NCI-H345 (cell line): Measurements from ENCODE around the gene DBNL.
A peak's percentile ranks its signal among the peaks of the same experiment; 100 is the strongest.

Experiments used
- DNase-seq: peaks from one replicate; lab custom pipeline; 2025; lab: John Stamatoyannopoulos, UW

DBNL gene

DNA sequence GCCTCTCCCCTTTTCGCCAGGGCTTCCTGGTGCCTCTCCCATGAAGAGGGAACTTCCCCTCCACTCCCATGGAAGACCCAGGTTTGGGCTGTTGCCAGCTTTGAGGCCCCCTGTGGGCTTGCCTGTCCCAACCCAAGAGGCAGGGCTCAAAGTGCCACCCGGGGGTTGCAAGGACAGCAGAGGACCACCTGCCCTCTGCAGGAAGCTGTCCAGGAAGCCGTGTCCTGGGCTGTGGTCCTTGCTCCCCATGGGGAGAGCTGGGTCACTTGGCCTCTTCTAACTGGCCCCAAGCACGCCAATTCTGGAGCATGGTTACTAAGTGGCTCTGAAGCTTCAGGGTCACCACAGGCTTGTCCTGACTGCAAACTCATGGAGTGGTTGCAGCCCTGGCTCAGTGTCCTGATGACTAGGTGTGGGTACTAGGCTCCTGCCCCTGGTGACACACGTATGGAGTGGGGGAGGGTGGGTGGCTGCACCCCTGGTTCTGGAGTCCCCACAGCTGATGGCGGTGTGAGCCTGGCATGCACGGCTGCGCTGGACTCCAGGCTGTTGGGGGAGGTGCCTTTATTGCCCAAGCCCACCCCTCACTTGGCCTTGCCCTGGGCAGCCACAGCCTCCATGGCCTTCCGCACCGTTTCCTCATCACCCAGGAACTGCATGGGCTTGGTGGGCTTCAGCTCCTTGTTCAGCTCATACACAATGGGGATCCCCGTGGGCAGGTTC lies 17.8 kb downstream of the DBNL start:
- DNase-seq = no peak

DNA sequence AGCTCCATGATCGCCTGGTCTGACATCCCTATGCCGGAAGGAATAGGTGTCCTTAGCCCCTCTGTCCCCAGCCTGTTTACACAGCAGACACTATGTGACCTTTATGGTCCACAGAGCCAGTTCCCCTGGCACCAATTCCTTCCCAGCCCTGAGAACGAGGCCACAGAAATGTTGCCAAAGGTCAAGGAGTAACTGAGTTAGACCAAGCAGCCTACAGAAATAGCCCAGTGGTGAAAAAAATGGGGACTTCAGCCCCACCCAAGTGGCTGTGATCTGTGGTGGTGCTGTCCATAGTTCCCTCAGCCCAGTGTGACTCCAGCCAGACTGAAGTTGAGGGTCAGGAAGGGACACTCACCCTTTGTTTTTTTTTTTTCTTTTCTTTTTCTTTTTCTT lies 18.4 kb downstream of the DBNL start:
- DNase-seq = no peak

DNA sequence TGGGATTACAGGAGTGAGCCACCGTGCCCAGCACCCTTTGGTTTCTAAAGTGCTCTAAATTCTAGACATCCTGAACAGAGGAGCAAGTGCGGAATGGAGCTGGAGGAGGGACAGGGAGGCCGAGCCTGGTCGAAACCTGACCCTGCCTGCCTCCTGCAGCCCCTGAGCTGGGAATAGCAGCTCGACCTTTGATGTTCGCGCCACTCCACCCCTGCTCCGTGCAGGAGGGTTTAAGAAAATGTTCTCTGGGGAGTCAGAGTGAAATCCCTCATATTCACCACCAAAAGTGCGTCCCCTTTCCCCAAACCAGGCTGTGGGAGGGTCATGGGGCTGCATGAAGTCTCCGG lies 19.0 kb downstream of the DBNL start:
- no peak for DNase-seq

DNA sequence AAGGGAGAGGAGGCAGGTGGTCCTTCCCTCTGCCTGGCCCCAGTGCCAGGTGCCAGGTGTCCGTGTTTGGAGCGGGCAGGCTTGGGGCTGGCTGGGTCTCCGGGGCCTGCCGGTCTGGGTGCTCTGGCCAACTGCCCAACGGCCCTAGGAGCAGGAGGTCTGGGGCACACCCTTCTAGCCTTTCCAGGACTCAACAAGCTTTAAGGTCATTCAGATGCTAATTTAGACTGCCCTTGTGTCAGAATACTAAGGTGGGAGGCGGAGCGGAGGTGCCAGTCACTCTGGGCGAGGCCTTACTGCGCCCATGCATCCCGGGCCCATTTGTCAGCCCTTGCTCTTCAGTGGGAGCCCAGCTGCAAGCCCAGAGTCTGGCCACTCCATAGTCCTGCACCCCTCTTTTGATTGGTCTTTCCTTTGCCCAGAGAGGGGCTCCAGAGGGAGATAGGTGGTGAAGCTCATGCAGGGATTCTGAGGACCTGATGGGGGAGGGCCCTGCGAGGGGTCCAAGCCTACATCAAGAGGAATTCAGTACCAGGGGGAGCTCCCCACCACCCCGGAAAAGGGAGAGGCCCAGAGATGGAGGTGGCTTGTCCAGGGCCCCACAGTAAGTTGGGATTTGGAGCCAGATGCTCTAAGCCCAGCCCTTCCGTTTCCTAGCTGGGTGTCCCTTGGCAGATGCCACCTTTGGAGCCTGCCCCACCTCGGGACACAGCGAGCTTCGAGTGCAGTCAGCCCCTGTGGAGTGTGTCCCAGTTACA lies 19.6 kb downstream of the DBNL start:
- DNase-seq = no peak

DNA sequence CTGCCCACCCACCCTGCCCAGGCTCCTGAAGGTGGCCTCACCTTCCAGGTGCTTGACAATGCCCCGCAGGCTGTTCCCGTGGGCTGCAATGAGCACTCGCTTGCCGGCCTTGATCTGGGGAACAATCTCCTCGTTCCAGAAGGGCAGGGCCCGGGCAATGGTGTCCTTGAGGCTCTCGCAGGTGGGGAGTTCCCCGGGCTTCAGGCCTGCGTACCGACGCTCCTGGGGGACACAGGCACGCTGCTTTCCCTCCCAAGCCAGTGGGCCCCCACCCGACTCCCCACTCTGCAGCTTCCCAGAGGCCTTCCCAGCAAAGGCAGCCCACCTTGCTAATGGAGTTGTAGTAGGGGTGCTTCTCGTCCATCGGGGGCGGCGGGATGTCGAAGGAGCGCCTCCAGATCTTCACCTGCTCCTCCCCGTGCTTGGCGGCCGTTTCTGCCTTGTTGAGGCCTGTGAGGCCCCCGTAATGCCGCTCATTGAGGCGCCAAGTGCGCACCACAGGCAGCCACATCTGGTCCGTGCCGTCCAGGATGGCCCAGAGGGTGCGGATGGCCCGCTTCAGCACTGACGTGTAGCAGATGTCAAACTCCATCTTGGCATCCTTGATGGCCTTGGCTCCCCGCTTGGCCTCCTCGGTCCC lies 20.4 kb downstream of the DBNL start:
- DNase-seq = no peak

DNA sequence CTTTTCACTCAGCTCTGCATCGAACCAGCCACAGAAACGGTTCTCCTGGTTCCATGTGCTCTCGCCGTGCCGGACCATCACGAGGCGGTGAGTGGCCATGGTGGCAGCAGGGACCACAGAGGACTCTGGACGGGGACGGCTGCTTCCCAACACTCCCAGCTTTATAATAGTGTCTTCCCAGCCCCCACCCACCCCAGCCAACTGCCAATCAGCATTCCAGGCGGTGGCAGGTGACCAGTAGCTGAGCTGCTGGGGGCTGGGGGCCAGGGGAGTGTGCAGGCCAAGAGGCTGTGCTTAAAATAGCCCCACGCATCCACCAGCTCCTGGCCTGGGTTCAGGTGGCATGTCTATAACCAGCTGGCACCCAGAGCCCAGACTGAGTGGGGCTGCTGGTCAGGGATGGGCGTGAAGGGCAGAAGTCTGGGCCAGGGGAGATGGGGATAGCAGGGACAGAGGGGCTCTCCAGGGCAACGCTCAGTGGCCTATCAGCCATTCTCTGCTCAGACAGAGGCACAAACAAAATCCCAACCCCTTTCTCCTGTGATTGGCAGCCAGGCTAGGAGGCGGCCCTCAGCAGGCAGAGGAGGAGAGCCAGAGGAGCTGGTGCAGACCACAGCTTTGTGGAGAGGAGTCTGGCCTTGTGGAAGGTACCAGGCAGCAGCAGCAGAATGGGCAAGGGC lies 21.1 kb downstream of the DBNL start, which contains the start of gene PGAM2:
PGAM2 (minus strand) TSS at position 137 of the 680 bp plus-strand sequence; CDS start at position 99, 38 bp downstream.
- no peak for DNase-seq

DNA sequence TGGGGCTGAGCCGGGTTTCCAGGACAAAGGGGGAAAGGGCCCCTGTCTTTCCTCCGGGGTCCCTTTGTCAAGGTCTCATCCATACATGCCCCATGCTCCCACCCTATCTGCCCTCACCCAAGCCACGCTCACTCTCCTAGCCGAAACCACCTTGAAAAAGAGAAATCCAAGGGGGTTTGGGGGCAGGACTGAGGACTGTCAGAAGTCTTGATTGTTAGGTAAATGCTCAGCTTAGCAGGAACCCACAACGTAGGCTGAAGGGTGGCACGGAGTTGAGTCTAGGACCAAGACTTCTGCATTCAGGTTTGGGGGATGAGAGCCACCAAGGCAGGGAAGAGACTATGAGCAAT lies 21.6 kb downstream of the DBNL start:
- DNase-seq = no peak

DNA sequence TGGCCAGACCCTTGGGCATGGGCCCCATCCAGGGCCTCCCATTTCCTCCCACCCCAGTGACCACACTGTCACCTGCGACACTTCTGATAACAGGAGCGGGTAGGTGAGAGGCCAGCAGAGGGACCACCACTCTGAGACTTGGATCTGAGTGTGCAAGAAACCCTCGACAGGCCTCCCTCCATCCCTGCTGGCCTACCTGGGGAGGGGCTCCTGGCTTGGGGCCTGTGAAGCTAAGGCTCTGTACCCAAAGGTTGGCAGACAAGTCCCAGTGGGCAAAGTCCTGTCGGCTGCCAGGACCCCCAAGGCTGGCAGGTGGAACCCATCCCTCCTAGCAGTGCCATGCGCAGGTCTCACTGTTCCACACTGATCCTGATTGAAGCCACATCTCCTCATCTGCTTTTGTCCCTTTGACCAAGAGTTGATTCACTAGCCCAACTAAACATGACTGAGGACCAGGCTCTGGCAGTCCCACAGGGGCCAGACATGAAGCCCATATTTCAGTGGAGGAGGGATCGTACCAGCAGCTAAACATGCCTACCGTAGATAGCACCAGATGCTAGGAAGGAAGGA lies 22.1 kb downstream of the DBNL start:
- DNase-seq = no peak

DNA sequence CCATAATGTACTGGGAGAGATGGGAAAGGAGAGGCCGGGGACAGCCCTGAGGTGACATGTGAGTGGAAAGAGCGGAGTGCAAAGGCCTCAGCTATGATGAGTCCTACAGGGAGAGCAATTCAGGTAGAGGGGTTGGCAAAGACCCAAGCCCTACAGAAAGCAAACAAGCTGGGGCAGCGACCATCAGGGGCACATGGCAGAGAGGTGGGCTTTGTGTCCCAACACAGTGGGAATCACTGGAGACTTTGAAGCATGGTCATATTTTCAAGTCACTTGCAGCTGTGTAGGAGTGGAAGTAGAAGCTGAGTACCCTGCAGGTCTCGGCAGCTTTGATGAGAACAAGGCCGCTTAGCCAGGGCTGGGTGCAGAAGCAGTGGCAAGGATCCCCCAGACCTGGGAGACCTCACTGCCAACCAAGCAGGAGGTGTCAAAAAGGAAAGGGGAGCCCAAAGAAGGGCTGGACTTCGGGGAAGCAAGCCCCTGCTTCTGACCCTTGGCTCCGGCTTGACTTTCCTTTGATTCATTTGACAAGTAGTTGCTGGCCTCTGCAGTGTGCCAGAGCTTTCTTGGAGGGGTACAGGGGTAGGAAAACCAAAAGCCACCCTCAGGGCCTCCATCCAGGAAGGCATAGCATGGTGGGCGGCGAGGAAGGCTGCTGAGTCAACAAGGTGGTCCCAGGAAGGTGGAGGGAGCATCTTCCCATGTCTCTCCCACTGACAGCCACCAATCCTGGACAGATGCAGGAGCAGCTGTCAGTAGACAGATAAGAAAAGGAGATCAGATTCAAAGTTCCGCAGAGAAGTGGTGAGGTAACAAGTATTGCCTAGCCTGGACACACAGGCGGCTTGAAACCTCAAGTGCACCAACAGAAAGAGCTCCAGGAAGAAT lies 22.8 kb downstream of the DBNL start:
- DNase-seq = no peak

DNA sequence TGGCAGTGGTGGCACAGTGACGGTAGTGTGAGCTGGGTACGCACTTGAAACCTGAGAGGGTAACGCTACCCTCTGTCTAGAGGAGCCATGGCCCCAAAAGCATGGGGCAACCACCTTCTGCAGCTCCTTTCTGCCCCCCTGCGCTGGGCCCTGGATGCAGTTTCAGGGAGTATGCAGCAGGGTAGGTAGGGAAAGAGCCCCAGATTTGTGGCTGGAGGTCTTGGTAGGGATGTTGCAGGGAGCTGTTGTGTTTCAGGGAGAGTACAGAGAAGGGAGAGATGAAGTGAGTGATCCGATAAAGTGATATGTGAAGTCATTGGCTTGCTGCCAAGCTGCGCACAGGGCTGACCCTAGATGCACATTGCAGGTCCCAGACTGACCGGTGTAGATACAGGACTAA lies 23.6 kb downstream of the DBNL start:
- DNase-seq = no peak

DNA sequence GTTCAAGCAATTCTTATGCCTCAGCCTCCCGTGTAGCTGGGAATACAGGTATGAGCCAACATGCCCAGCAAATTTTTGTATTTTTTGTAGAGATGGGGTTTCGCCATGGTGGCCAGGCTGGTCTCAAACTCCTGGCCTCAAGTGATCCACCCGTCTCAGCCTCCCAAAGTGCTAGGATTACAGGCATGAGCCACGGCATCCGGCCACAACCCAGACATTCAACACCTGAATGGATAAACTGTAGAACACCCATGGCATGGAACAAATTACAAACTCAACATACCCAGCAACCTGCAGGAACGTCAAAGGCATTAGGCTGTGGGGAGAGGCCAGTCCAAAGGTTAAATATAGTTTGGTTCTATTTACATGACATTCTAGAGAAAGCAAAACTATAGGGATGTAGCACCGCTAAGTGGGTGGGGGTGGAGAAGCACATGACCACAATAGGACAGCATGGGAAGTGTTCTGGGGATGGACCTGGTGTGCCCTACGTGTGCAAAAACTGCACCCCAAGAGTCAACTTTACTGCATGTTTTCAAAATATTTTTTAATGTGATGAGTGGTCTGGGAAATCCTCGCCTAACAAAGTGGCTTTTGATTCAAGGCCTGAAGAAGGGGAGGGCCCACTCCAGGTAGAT lies 27.3 kb downstream of the DBNL start:
- no peak for DNase-seq

DNA sequence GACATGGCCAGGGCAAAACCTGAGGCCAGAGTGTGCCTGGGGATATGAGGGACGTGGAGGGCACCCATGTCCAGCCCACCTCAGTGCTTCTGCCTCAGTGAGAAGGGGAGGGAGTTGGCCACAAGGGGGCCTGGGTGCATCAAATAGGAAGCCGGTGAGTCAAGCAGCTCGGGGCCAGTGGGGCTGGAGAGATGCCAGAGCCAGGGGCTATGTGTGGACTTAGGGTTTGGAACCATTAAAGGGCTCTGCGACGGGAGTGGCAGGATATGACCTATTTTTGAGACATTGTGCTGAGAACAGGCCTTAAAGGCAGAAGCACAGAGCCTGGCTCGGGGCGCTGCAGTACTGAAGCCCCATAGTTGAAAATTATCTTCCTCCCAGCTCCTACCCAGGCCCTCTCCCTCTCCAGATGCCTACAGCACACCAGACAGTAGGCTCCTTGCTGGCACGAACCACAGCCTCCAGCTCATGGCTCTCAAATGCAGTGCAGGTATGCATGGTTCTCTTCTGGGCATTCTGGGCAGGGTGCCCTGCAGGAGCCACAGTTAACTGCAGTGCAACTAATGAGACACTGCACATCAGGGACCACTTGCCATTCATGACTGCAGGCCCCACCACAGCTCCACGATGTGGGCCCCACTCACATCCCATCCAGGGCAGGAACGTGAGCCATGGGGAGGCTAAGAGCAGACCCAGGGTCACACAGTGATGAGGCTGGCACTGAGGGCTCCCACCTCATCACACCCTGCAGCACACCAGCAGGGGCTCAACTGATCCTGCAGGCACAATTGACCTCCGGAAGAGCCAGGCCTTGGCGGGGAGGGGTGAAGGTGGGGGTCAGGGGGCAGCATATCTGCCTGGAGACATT lies 28.1 kb downstream of the DBNL start:
- peak; percentile 39 for DNase-seq

DNA sequence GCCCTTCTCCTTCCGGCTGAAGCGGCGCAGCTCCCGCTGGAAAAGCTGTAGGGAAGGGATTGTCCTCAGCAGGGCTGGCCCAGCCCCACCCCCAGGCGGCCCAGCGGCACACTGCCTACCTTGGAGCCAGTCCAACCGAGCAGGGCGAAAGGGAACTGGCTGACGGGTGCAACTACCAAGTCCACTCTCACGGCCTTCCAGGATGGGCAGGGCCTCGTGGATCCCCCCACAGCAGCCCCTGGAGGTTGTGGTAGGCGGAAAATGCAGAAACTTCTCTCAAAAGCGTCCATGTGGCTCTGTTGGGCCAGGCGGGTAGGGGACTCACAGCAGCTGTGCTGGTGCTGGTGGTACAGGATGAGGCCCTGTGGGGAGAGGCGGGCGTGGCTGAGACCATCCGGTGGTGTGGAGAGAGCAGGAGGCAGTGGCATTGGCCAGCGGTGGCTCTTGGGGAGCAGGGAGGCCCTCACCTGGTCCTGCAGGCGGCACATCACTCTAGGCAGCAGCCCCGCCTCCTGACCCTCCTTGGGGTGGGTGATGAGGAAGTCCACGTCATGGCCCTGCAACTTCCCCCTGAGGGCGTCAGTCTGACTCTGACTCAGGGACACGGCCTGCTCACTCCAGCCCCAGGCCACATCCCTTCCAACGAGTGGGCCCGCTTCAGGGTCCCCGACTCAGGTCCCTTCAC lies 29.3 kb downstream of the DBNL start:
- no peak for DNase-seq

DNA sequence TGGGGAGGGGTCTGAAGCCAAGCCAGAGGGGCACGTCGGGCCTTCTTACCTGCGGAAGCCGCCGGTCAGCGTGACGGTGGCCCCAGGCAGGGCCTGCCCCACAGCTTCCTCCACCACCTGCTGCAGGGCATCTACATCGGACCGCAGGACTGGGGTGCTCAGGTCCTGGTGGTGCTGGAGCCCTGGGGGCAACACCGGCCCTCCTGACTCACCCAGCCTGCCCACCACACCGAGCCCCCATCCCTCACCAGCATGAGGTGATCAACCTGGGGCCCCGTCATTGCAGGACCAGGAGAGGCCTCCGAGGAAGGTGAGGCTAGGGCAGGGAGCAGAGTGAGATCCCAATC lies 29.8 kb downstream of the DBNL start:
- no peak for DNase-seq

DNA sequence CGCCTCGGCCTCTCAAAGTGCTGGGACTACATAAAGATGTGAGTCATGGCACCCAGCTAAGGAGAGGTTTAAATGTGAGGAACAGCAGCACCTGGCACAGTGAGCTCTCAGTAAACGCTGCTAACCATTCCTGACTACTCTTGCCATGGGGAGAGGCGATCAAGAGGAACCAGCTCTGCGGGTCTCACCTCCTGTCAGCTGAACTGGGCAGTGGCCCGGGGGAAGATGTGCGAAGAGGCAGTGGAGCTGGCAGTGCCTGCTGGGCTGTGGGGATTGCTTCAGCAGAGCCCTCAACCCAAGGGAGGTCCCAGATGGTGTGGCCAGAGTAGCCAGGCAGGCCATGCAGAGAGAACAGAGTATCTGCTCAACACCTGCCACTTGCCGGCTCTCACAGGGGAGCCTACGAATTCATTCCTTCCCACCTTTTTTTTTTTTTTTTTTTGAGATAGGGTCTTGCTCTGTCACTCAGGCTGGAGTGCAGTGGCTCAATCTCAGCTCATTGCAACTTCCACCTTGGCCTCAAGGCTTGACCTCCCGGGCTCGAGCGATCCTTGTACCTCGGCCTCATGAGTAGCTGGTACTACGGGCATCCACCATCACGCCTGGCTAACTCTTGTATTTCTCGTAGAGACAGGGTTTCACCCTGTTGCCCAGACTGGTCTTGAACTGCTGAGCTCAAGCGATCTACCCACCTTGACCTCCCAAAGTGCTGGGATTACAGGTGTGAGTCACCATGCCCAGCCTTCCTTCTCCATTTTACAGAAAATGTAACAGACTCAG lies 31.0 kb downstream of the DBNL start:
- DNase-seq = no peak

DNA sequence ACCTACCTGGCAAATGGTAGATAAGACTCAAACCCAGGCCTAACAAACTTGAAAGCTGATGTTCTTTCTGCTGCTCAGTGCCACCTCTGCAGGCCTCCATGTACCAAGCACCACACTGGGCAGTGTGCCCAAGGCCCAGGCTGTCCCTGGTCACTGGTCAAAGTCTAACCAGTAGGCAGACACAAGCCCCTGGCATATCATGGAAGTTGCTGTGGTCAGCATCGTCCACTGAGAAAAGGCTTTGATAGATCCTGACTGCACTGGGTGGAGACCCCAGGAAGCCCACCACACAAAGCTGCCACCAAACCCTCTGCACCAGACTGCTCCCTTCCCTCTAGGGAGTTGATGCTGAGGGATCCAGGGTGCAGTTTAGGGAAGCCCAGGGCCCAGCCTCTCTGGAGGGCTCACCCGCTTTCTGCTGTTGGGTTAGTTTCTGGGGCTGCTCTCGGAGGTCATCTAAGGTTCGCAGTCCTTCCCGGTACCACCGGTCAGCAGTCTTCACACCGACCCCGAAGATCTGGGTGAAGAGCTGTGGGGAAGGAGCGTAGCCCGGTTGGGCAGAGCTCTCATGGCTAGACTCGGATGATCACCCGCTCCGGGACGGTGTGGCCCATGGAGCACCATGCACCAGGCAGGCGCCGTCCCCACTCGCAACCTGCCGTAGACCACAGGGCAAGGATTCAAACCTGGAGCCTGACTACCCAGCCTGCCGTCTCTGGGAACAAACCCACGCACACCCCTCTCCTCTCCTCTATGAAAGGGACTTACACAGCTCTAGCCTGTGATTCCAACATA lies 31.8 kb downstream of the DBNL start:
- no peak for DNase-seq

DNA sequence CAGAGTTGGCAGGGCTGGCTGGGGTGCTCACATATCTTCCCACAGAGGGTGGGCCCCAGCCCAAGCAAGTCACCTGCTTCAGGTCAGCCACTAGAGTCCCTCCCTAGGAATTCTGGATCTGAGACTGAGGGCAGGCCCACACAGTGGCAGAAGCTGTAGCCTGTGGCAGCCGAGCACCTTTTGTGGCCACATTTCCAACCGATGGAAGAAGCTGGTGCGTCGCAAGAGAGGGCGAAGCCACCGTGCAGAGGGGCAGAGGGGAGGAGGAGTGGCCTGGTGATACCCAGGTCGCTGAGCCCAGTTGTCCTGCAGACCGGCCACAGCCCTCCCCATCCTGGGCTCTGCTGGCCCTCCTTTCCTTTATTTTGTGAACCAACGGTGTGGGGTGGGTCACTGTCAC lies 32.6 kb downstream of the DBNL start:
- DNase-seq = no peak

DNA sequence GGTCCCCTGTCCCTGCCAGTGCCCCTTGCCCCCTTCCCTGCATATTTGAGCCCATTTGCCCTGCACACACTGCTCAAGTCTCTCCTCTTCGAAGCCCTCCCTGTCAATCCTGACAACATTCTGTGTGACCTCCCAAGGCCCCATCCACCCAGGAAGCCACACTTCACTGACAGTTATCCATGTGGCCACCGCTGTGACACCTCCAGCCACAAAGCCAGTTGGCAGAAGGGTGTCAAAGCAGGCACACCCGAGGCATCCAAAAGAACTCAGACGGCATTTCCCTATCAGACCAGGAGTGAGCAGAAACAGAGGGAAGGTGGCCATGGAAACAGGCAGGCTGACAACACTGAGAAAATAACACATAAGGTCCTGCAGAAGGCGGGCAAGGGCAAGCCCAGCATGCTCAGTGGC lies 33.2 kb downstream of the DBNL start:
- DNase-seq = no peak
